Esophagus muscularis mucosa (tissue), 4 donors: Measurements from ENCODE around the gene RPL9.

Experiments used
- EP300 ChIP-seq: sonication (generic); formaldehyde crosslinking; IDR thresholded peaks from one replicate; pipeline ENCODE4 v1.6.1; 2017; ENCODE audit warnings: antibody characterized with exemption
- POLR2A ChIP-seq: fragments of 450-650 bp; IDR thresholded peaks from one replicate; pipeline ENCODE4 v1.6.1; 2017; ENCODE audit warnings: antibody characterized with exemption, moderate library complexity, mild to moderate bottlenecking, low read depth
- TF ChIP-seq, protein P1 (sequence below), 3 experiments: fragments of 200-600 bp in 2 of 3; fragments of 450-650 bp in 1 of 3; sonication (generic) in 2 of 3; IDR thresholded peaks; one replicate each; pipeline ENCODE4 v1.5.1; 2017 to 2019; ENCODE audit warnings: antibody characterized with exemption in 3 of 3, mild to moderate bottlenecking in 2 of 3, moderate library complexity in 1 of 3

DNA sequence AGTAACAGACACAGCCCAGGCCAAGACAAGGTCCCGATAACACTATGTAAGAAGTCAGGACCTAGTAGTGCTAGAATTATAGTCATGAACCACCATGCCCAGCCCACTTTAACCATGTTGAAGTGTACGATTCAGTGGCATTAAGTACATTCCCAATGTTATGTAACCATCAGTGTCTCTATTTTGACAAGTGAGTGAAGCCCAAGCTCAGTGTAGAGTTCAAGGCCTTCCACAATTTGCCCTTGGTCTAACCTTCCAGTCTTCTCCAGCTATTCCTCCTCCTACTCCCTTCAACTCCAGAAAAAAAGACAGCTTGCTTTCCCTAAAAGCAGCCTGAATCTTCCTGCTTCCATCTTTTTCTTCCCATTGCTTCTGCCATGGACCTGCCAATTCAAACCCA, 31.6 kb upstream of the RPL9 start:
- TF ChIP-seq POLR2A (no peak), EP300 (no peak)
- TF ChIP-seq, protein P1, sequence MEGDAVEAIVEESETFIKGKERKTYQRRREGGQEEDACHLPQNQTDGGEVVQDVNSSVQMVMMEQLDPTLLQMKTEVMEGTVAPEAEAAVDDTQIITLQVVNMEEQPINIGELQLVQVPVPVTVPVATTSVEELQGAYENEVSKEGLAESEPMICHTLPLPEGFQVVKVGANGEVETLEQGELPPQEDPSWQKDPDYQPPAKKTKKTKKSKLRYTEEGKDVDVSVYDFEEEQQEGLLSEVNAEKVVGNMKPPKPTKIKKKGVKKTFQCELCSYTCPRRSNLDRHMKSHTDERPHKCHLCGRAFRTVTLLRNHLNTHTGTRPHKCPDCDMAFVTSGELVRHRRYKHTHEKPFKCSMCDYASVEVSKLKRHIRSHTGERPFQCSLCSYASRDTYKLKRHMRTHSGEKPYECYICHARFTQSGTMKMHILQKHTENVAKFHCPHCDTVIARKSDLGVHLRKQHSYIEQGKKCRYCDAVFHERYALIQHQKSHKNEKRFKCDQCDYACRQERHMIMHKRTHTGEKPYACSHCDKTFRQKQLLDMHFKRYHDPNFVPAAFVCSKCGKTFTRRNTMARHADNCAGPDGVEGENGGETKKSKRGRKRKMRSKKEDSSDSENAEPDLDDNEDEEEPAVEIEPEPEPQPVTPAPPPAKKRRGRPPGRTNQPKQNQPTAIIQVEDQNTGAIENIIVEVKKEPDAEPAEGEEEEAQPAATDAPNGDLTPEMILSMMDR (IDR thresholded peaks at IDR 0.05) = no peak
